ENCODE results near the gene KRT6B. TPM values are rescaled to one million over a fixed set of nuclear protein-coding genes. Genes with fewer than 3 reads are reported as not detected.
A peak's percentile ranks its signal among the peaks of the same experiment; 100 is the strongest.

KRT6B gene
- total and polyA plus RNA-seq, 2 experiments from 2014 or later, result not detected

- no peak for TF ChIP-seq ZNF462 (CRISPR knock-in tag; IDR thresholded peaks at IDR 0.05)
- TF ChIP-seq EZH2phosphoT487 (IDR thresholded peaks at IDR 0.05; ENCODE audit: unreplicated experiment), result no peak
- TF ChIP-seq EZH2 (IDR thresholded peaks at IDR 0.05; ENCODE audit: low read depth, unreplicated experiment), result no peak
- no peak for TF ChIP-seq JUNB (IDR thresholded peaks at IDR 0.05; ENCODE audit: unreplicated experiment)
Measured at GRCh38 chr12:52415870-52416750, 35.8 kb downstream of the KRT6B start (continued).

- Mint-ChIP-seq H3K9me3 (peaks cover 7% of the 10 kb centered on the region), H3K36me3 (ENCODE audit: low read depth) (no peaks in the 10 kb centered on the region), H3K27me3 (ENCODE audit: insufficient read depth, low read depth, poor library complexity) (peaks cover 3% of the 10 kb centered on the region), H3K4me1 (peaks cover 4% of the 10 kb centered on the region; the same call in 1 of the 3 replicates), H3K27ac (no peak overlapping the region), H3K4me3 (no peak overlapping the region)
- no peaks in the 10 kb centered on the region for H3K4me1 ChIP-seq (ENCODE audit: insufficient read depth)
- TF ChIP-seq ETS1 (IDR thresholded peaks at IDR 0.05) (no peak), CREB1 (CRISPR knock-in tag; IDR thresholded peaks at IDR 0.05; ENCODE audit: low read depth) (no peak), CTCF (conservative IDR thresholded peaks at IDR 0.05; ENCODE audit: low read depth in 2 of 2) (no peak)
- no peak for DNase-seq (ENCODE audit: low spot score)
- no peak overlapping the region for H2AFZ ChIP-seq
- H3K27me3 ChIP-seq (ENCODE audit: insufficient read depth), result no peaks in the 10 kb centered on the region
- peak; percentile 33; the same call in 1 of the 3 replicates for ATAC-seq
- no peaks in the 10 kb centered on the region for H3K36me3 ChIP-seq (ENCODE audit: insufficient read depth)
- H3K4me2 ChIP-seq, result no peak overlapping the region
- H3K27ac ChIP-seq (ENCODE audit: low read depth), result no peak overlapping the region
- H3K4me3 ChIP-seq, result no peak overlapping the region
- H3K9me2 ChIP-seq (ENCODE audit: insufficient read depth), result 0 out of 2 replicates have a peak, but pooled peaks cover 3% of the 10 kb centered on the region
- H4K20me1 ChIP-seq (replicated peaks; ENCODE audit: insufficient read depth), result no peaks in the 10 kb centered on the region
- H3F3A ChIP-seq (replicated peaks; ENCODE audit: low read depth), result no peaks in the 10 kb centered on the region
- H3K79me2 ChIP-seq (replicated peaks; ENCODE audit: insufficient read depth), result no peaks in the 10 kb centered on the region
Measured at GRCh38 chr12:52414936-52415335, 37.0 kb downstream of the KRT6B start.
